HUES64 (cell line): ENCODE data around the gene PLXNA3.

ENCODE experiments used
- H3K27ac ChIP-seq: 2 replicates; pipeline ENCODE4 v1.7.0; 2013; ENCODE audit warnings: low read depth, low read length, inconsistent platforms
- H3K27me3 ChIP-seq: 2 replicates; pipeline ENCODE4 v1.6.1; 2013; ENCODE audit warnings: mild to moderate bottlenecking, low read length; ENCODE audit not compliant: insufficient read depth
- H3K36me3 ChIP-seq: 2 replicates; pipeline ENCODE4 v1.6.1; 2013; ENCODE audit warnings: mild to moderate bottlenecking, low read length; ENCODE audit not compliant: insufficient read depth
- H3K4me1 ChIP-seq: 2 replicates; pipeline ENCODE4 v1.6.1; 2013; ENCODE audit warnings: mild to moderate bottlenecking, low read length, moderate library complexity; ENCODE audit not compliant: insufficient read depth
- H3K4me3 ChIP-seq: 2 replicates; pipeline ENCODE4 v1.5.1; 2013; ENCODE audit warnings: mild to moderate bottlenecking, low read length, moderate library complexity
- H3K9ac ChIP-seq: 2 replicates; pipeline ENCODE4 v1.6.1; 2013; ENCODE audit warnings: mild to moderate bottlenecking, low read depth, low read length
- H3K9me3 ChIP-seq: 2 replicates; pipeline ENCODE4 v1.6.1; 2013; ENCODE audit warnings: low read depth, low read length; ENCODE audit not compliant: insufficient read depth
- WGBS: fragments of 150-250, 120-280 bp; methylation state at CpG from one replicate; pipeline ENCODE4 v1.1.7; 2013; ENCODE audit warnings: missing lambda C conversion rate; 5-methylcytosine and 5-hydroxymethylcytosine counted together

Gene PLXNA3

GRCh38 chrX:154444755-154445246 lies 13.3 kb upstream of the PLXNA3 start:
- Histone ChIP-seq H3K36me3 (peaks cover 40% of the 10 kb centered on the region), H3K9me3 (no peaks in the 10 kb centered on the region), H3K27me3 (no peaks in the 10 kb centered on the region), H3K27ac (no peak overlapping the region), H3K4me1 (no peaks in the 10 kb centered on the region), H3K4me3 (peak overlapping the region; percentile 65), H3K9ac (peak overlapping the region; percentile 70)
- 70% methylated on average over 13 of the region's 13 CpGs for WGBS

DNA sequence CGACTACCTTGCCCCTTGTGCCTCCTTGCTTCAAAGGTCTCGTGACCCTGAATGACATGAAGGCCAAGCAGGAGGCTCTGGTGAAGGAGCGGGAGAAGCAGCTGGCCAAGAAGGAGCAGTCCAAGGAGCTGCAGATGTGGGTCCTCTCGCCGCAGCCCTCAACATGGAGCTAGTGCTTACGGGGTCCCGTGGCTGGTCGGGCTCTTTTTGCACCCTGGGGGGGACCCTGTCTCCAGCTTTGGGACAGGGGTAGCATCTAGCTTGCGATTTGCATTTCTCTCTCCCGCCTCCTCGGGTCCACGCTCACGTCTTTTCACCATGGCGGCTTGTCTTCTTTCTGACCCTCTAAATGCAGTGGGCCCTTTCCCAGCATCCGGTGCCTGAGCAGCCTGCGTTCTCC lies 12.3 kb upstream of the PLXNA3 start:
- no peak overlapping the region for H3K4me3 ChIP-seq
- no peaks in the 10 kb centered on the region for H3K27me3 ChIP-seq
- 95% methylated on average over 16 of the region's 16 CpGs for WGBS
- no peaks in the 10 kb centered on the region for H3K9me3 ChIP-seq
- H3K9ac ChIP-seq: no peak overlapping the region
- peaks cover 38% of the 10 kb centered on the region for H3K36me3 ChIP-seq
- H3K27ac ChIP-seq: no peak overlapping the region
- no peaks in the 10 kb centered on the region for H3K4me1 ChIP-seq

DNA sequence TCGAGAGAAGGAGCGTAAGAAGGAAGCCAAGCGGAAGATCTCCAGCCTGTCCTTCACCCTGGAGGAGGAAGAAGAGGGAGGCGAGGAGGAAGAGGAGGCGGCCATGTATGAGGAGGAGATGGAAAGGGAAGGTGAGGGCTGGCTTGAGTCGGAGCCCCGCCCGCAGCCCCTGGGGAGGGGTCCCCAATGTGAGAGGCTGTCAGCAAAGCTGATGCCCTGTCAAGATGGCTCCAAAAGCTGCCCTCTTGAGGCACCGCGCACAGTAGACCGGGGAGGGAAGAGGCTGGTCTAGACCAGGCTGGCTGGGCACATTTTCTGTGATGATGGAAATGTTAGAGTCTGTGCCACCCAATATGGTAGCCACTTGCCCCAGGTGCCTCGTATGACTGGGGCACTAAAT lies 11.7 kb upstream of the PLXNA3 start:
- WGBS: 95% methylated on average over 12 of the region's 12 CpGs
- H3K36me3 ChIP-seq: peaks cover 36% of the 10 kb centered on the region
- H3K4me1 ChIP-seq: no peaks in the 10 kb centered on the region
- H3K4me3 ChIP-seq: no peak overlapping the region
- no peak overlapping the region for H3K27ac ChIP-seq
- no peak overlapping the region for H3K9ac ChIP-seq
- no peaks in the 10 kb centered on the region for H3K9me3 ChIP-seq
- no peaks in the 10 kb centered on the region for H3K27me3 ChIP-seq

DNA sequence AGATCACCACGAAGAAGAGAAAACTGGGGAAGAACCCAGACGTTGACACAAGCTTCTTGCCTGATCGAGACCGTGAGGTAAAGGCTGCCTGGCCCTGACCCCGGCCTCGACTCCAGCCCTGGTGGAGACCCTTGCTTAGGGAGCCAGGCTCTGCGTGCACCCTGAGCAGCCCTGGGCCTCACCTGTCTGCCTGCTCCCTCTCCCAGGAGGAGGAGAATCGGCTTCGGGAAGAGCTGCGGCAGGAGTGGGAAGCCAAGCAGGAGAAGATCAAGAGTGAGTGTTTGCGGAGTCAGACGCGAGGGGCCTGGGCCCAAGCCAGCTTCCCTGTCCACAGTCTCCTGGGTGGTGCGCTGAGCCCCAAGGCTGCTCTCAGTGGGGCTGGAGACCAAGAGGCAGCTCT lies 9.6 kb upstream of the PLXNA3 start:
- H3K36me3 ChIP-seq: peaks cover 28% of the 10 kb centered on the region
- H3K4me1 ChIP-seq: no peaks in the 10 kb centered on the region
- no peaks in the 10 kb centered on the region for H3K9me3 ChIP-seq
- no peak overlapping the region for H3K27ac ChIP-seq
- no peaks in the 10 kb centered on the region for H3K27me3 ChIP-seq
- H3K4me3 ChIP-seq: no peak overlapping the region
- no peak overlapping the region for H3K9ac ChIP-seq
- 97% methylated on average over 14 of the region's 14 CpGs for WGBS

- Histone ChIP-seq H3K36me3 (peaks cover 28% of the 10 kb centered on the region), H3K4me3 (no peak overlapping the region), H3K9ac (no peak overlapping the region), H3K4me1 (no peaks in the 10 kb centered on the region), H3K9me3 (no peaks in the 10 kb centered on the region), H3K27ac (no peak overlapping the region), H3K27me3 (no peaks in the 10 kb centered on the region)
- WGBS: 96% methylated on average over 18 of the region's 18 CpGs
Observed at GRCh38 chrX:154449618-154450017, 8.5 kb upstream of the PLXNA3 start.

DNA sequence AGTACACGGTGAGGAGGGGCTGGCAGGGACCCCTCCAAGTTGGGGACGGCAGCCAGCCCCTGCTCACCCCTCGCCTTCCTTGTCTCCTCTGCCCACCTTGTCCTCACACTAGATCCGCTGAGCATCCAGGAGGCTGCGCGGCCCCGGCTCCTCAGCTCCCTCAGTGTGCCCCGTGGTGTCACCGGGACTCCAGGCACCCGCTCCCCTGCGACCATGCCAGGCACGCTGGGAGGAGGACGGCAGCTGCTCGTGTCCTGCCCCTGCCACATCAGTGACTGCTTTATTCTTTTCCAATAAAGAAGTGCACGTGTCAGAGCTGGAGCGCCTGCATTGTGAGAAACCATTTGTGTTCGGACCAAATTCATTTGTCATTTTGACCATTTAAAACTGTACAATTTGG lies 7.8 kb upstream of the PLXNA3 start:
- 95% methylated on average over 17 of the region's 17 CpGs for WGBS

DNA sequence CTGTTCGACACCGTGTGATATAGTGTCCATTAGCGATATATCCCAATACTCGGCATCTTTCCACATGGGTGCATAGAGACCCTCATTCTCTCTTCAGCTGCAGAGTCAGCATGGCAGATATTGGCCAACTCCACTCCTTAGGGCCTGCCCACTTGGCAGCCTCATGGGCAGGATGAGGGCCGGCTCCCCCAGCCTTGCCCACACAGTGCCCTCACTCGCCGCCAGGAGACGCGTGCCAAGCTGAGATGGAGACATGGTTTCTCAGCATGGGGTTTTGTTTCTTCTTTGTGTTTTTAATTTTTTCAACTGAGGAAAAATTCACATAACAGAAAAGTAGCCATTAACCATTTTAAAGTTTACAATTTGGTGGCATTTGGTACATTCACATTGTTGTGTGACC lies 5.3 kb upstream of the PLXNA3 start:
- Histone ChIP-seq H3K27me3 (0 out of 2 replicates have a peak, but pooled peaks cover 2% of the 10 kb centered on the region), H3K27ac (no peak overlapping the region), H3K4me1 (no peaks in the 10 kb centered on the region), H3K36me3 (peaks cover 26% of the 10 kb centered on the region), H3K9ac (no peak overlapping the region), H3K4me3 (no peak overlapping the region), H3K9me3 (no peaks in the 10 kb centered on the region)
- WGBS: 92% methylated on average over 9 of the region's 9 CpGs

More for the DNA sequence above, 7.8 kb upstream of the PLXNA3 start:
- Histone ChIP-seq H3K27ac (no peak overlapping the region), H3K36me3 (peaks cover 28% of the 10 kb centered on the region), H3K9me3 (no peaks in the 10 kb centered on the region), H3K4me1 (no peaks in the 10 kb centered on the region), H3K9ac (no peak overlapping the region), H3K4me3 (no peak overlapping the region), H3K27me3 (no peaks in the 10 kb centered on the region)

DNA sequence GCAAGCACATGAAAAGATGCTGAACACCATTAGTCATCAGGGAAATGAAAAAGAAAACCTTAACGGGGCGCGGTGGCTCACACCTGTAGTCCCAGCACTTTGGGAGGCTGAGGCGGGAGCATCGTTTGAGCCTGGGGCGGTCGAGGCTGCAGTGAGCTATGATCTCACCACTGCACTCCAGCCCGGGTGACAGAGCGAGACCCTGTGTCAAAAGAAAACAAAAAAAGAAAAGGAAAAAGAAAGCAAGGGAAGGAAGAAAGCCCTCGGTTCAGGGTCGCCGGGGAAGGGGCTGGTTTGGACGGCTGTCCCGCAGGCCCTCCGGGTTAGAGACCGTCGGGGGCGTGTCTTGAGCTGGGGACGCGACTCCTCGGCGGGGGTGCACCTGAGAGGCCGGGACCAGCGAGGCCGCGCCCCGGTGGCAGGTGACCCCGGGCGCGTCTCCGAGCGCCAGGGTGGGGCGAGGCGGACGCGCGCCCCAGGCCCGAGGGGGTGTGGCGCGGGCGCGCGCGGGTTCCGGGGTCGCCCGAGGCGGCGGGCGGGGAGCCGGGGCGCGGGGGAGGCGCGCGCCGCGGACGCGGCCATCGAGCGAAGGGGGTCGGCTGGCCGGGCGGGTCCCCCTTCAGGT lies 478 bp upstream of the PLXNA3 start:
- 4% methylated on average over 65 of the region's 65 CpGs for WGBS
- Histone ChIP-seq H3K9ac (peak overlapping the region; percentile 76), H3K27ac (no peak overlapping the region), H3K36me3 (peaks cover 13% of the 10 kb centered on the region; the same call in 1 of the 2 replicates), H3K4me1 (no peaks in the 10 kb centered on the region), H3K9me3 (no peaks in the 10 kb centered on the region), H3K4me3 (peak overlapping the region; percentile 71), H3K27me3 (0 out of 2 replicates have a peak, but pooled peaks cover 2% of the 10 kb centered on the region)

DNA sequence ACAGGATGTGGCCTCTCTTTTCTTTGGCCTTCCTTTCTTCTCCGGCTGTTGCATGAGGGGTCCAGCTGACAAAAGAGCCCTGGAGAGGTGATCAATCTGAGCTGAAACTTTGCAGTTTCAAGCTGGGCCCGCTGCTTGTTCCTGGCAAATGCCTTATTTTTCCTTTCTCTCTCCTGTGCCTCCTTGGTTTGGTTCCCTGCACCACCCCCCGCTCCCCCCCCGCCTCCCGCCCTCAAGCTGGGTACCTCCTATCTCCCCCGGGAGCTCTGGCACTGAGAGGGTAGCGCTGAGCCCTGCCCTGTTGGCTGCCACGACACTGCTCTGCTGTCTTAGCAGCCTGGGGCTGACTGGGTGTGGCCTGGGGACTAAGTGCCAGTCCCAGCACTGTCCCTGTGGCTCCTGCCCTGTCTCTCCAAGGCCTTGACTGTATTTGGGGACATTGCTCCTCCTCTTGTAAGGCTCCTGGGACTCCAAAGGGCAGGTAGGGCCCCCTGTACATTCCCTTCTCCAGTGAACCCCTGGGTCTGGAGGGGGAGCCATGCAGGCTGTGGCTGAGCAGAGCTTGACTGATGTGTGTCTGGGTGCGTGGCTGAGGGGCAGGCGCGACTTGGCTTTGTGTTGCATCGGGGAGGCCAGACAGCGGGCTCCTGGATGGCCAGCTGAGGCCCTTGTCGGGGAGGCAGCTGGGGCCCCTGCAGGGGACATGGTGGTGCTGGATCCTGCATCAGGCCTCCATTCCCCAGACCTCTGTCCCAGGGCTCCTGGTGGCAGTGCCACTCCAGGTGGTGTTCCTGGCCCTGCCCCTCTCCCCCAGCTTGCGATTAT lies 1.1 kb downstream of the PLXNA3 start:
- H3K27ac ChIP-seq: no peak overlapping the region
- H3K4me1 ChIP-seq: no peaks in the 10 kb centered on the region
- H3K9ac ChIP-seq: peak overlapping the region; percentile 61; the same call in 1 of the 2 replicates
- H3K27me3 ChIP-seq: 0 out of 2 replicates have a peak, but pooled peaks cover 2% of the 10 kb centered on the region
- WGBS: 52% methylated on average over 12 of the region's 15 CpGs
- no peaks in the 10 kb centered on the region for H3K9me3 ChIP-seq
- peaks cover 22% of the 10 kb centered on the region for H3K36me3 ChIP-seq
- peak overlapping the region; percentile 71 for H3K4me3 ChIP-seq

DNA sequence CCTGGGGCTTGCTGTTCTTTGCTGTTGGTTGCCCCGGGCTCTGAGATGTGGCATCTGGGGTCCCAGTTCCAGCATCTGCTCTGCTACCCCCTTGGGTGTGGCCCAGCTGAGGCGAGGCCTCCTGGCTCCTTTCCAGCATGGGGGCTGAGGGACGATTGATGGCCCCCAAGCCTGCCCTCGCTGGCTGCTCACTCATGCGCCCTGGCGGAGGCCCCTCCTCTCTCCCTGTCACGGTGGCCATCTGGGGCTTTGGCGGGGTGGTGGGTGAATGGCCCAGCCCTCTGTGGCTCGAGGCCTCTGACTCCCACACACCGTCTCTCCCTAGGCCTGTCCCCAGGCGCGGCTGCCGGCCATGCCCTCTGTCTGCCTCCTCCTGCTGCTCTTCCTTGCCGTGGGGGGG lies 1.8 kb downstream of the PLXNA3 start:
- 0 out of 2 replicates have a peak, but pooled peaks cover 2% of the 10 kb centered on the region for H3K27me3 ChIP-seq
- 0 out of 2 replicates have a peak overlapping the region, but pooled peaks have one; percentile 35 for H3K4me3 ChIP-seq
- H3K27ac ChIP-seq: no peak overlapping the region
- no peaks in the 10 kb centered on the region for H3K9me3 ChIP-seq
- 86% methylated on average over 9 of the region's 14 CpGs for whole genome bisulfite sequencing
- peaks cover 25% of the 10 kb centered on the region for H3K36me3 ChIP-seq
- no peaks in the 10 kb centered on the region for H3K4me1 ChIP-seq
- no peak overlapping the region for H3K9ac ChIP-seq

GRCh38 chrX:154460326-154460725 lies 2.2 kb downstream of the PLXNA3 start:
- H3K9me3 ChIP-seq: no peaks in the 10 kb centered on the region
- no peak overlapping the region for H3K27ac ChIP-seq
- H3K9ac ChIP-seq: no peak overlapping the region
- 92% methylated on average over 26 of the region's 26 CpGs for WGBS
- 0 out of 2 replicates have a peak, but pooled peaks cover 2% of the 10 kb centered on the region for H3K27me3 ChIP-seq
- H3K36me3 ChIP-seq: peaks cover 25% of the 10 kb centered on the region
- no peaks in the 10 kb centered on the region for H3K4me1 ChIP-seq
- no peak overlapping the region for H3K4me3 ChIP-seq
